SU-DHL-6 (cell line): ENCODE data around the gene PRKD1.

Experiments used
- H2AFZ ChIP-seq: fragments of 200-600 bp; sonication (generic); 2 replicates; pipeline ENCODE4 v1.6.1; 2014; ENCODE audit warnings: low read depth, mild to moderate bottlenecking, moderate library complexity, mixed read lengths, antibody characterized with exemption, low read length; ENCODE audit not compliant: severe bottlenecking
- H3F3A ChIP-seq: fragments of 200-600 bp; shearing (Covaris generic); 2 replicates; pipeline ENCODE4 v1.6.0; 2016; ENCODE audit warnings: antibody characterized with exemption, mild to moderate bottlenecking; ENCODE audit not compliant: insufficient read depth
- H3K27ac ChIP-seq: fragments of 200-600 bp; sonication (generic); 2 replicates; pipeline ENCODE4 v1.5.1; 2016; ENCODE audit warnings: low read depth, mild to moderate bottlenecking, low read length, moderate library complexity, mixed read lengths
- H3K27me3 ChIP-seq: fragments of 200-600 bp; sonication (generic), shearing (Covaris generic); 2 replicates; pipeline ENCODE4 v1.6.0; 2014; ENCODE audit warnings: mild to moderate bottlenecking, low read length
- H3K36me3 ChIP-seq: fragments of 200-600 bp; sonication (generic); 2 replicates; pipeline ENCODE4 v1.6.1; 2014; ENCODE audit warnings: mild to moderate bottlenecking, low read length, mixed read lengths
- H3K4me2 ChIP-seq: fragments of 300-600, 200-600 bp; shearing (Covaris generic), sonication (generic); 2 replicates; pipeline ENCODE4 v1.6.0; 2014; ENCODE audit warnings: low read length, low read depth, mild to moderate bottlenecking; ENCODE audit not compliant: poor library complexity, severe bottlenecking
- H3K4me3 ChIP-seq: fragments of 200-600 bp; sonication (generic); 2 replicates; pipeline ENCODE4 v1.5.1; 2014; ENCODE audit warnings: antibody characterized with exemption, low read length, mild to moderate bottlenecking, mixed read lengths; ENCODE audit not compliant: insufficient read depth, poor library complexity, severe bottlenecking
- H3K79me2 ChIP-seq: fragments of 200-600 bp; sonication (generic); 2 replicates; pipeline ENCODE4 v1.6.1; 2014; ENCODE audit warnings: mild to moderate bottlenecking, low read length, moderate library complexity; ENCODE audit not compliant: insufficient read depth
- H3K9ac ChIP-seq: fragments of 200-600 bp; sonication (generic); 2 replicates; pipeline ENCODE4 v1.7.0; 2014; ENCODE audit warnings: mild to moderate bottlenecking, low read length
- H3K9me2 ChIP-seq: fragments of 200-600 bp; sonication (generic); replicated peaks from 2 replicates; pipeline ENCODE4 v1.6.1; 2014; ENCODE audit warnings: low read length; ENCODE audit not compliant: insufficient read depth
- H3K9me3 ChIP-seq: fragments of 200-600 bp; sonication (generic); 2 replicates; pipeline ENCODE4 v1.6.1; 2014; ENCODE audit warnings: low read length, mixed read lengths; ENCODE audit not compliant: insufficient read depth
- H4K20me1 ChIP-seq: fragments of 200-600 bp; sonication (generic); 2 replicates; pipeline ENCODE4 v1.6.1; 2014; ENCODE audit warnings: low read depth, mild to moderate bottlenecking, antibody characterized with exemption, low read length, moderate library complexity, mixed read lengths
- CTCF ChIP-seq: fragments of 200-600 bp; sonication (generic); IDR thresholded peaks from one replicate; pipeline ENCODE4 v1.5.1; 2017; ENCODE audit warnings: antibody characterized with exemption, mild to moderate bottlenecking, low read length, moderate library complexity; ENCODE audit not compliant: insufficient read depth, poor library complexity, severe bottlenecking
- EZH2phosphoT487 ChIP-seq: fragments of 200-600 bp; sonication (generic), shearing (Covaris generic); conservative IDR thresholded peaks from 2 replicates; pipeline ENCODE4 v1.6.1; 2018; ENCODE audit warnings: mild to moderate bottlenecking, antibody characterized with exemption, low read length, moderate library complexity, mixed read lengths

PRKD1 gene

GRCh38 chr14:29554335-29554734 lies 373.3 kb downstream of the PRKD1 start:
- Histone ChIP-seq H3K27me3 (no peaks in the 10 kb centered on the region), H3K9me2 (no peaks in the 10 kb centered on the region), H3K4me2 (no peak overlapping the region), H3F3A (no peaks in the 10 kb centered on the region), H2AFZ (no peak overlapping the region), H4K20me1 (no peaks in the 10 kb centered on the region), H3K4me3 (no peak overlapping the region), H3K79me2 (no peaks in the 10 kb centered on the region), H3K9ac (no peak overlapping the region), H3K9me3 (no peaks in the 10 kb centered on the region), H3K27ac (no peak overlapping the region), H3K36me3 (no peaks in the 10 kb centered on the region)
- TF ChIP-seq CTCF (no peak), EZH2phosphoT487 (no peak)

- H3K27me3 ChIP-seq: no peaks in the 10 kb centered on the region
- no peak overlapping the region for H3K27ac ChIP-seq
- TF ChIP-seq EZH2phosphoT487: no peak
- TF ChIP-seq CTCF: no peak
- no peaks in the 10 kb centered on the region for H3K9me2 ChIP-seq
- H4K20me1 ChIP-seq: no peaks in the 10 kb centered on the region
- no peak overlapping the region for H3K4me2 ChIP-seq
- H2AFZ ChIP-seq: no peak overlapping the region
- H3K9ac ChIP-seq: no peak overlapping the region
- no peaks in the 10 kb centered on the region for H3K79me2 ChIP-seq
- no peaks in the 10 kb centered on the region for H3F3A ChIP-seq
- no peaks in the 10 kb centered on the region for H3K9me3 ChIP-seq
- no peaks in the 10 kb centered on the region for H3K36me3 ChIP-seq
- H3K4me3 ChIP-seq: no peak overlapping the region
Observed at GRCh38 chr14:29553427-29553826, 374.2 kb downstream of the PRKD1 start.

- no peak overlapping the region for H3K4me3 ChIP-seq
- H4K20me1 ChIP-seq: no peaks in the 10 kb centered on the region
- no peaks in the 10 kb centered on the region for H3K9me2 ChIP-seq
- no peaks in the 10 kb centered on the region for H3K36me3 ChIP-seq
- no peaks in the 10 kb centered on the region for H3K9me3 ChIP-seq
- no peak overlapping the region for H2AFZ ChIP-seq
- H3K9ac ChIP-seq: no peak overlapping the region
- no peaks in the 10 kb centered on the region for H3F3A ChIP-seq
- H3K27me3 ChIP-seq: no peaks in the 10 kb centered on the region
- TF ChIP-seq CTCF (peak; percentile 55), EZH2phosphoT487 (no peak)
- no peak overlapping the region for H3K4me2 ChIP-seq
- H3K27ac ChIP-seq: no peak overlapping the region
- no peaks in the 10 kb centered on the region for H3K79me2 ChIP-seq
Observed at GRCh38 chr14:29548948-29549370, 378.7 kb downstream of the PRKD1 start.

- Histone ChIP-seq H3K9me2 (no peaks in the 10 kb centered on the region), H3K9me3 (no peaks in the 10 kb centered on the region), H3F3A (no peaks in the 10 kb centered on the region), H3K4me2 (no peak overlapping the region), H3K4me3 (no peak overlapping the region), H4K20me1 (no peaks in the 10 kb centered on the region), H3K9ac (no peak overlapping the region), H3K79me2 (no peaks in the 10 kb centered on the region), H3K27ac (no peak overlapping the region), H3K36me3 (no peaks in the 10 kb centered on the region), H2AFZ (no peak overlapping the region), H3K27me3 (no peaks in the 10 kb centered on the region)
- TF ChIP-seq CTCF: no peak
- TF ChIP-seq EZH2phosphoT487: no peak
Observed at GRCh38 chr14:29545714-29546113, 381.9 kb downstream of the PRKD1 start.
